GM03348 (cell line): ENCODE measurements around the gene SLC12A4.
"Not testable (repeated sequence)": the region's sequence is repeated elsewhere in the genome, so short reads cannot be mapped to it uniquely, and the experiment has no call there.

ENCODE experiments used
- DNase-seq: peaks from one replicate; pipeline ENCODE4 v3.0.0; 2012; ENCODE audit warnings: low spot score

Gene SLC12A4

DNA sequence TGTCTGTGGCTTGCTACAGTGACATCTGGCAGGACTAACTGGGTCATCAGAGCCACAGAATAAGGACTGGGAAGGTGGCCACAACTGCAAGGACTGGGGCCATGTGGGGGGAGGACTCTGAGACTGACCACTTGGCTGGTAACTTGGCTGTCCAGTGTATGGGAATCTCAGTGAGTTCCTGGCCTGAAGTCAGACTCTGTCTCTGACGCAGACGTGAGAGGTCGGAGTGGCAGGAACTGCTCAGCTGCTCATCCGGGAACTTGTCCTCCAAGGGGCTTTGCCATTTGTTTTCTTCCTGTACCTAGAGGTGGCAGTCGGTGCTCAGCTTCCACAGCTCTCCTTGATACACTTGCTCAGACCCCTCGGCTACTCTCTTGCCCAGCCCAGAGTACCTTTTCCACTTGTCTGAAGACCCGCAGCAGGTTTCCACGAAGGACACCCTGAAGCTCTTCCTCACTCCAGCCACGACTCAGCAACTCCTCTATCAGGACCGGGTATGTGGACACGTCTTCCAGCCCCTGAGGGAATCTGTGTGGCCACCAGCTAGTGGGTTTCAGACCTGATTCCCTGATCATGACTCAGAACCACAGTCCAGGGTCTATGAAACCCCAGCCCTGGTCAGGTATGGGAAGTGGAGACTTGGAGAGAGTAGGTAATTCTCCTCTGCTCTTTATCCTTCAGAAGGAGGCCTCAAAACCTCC is 19.2 kb upstream of the SLC12A4 start:
- no peak for DNase-seq

DNA sequence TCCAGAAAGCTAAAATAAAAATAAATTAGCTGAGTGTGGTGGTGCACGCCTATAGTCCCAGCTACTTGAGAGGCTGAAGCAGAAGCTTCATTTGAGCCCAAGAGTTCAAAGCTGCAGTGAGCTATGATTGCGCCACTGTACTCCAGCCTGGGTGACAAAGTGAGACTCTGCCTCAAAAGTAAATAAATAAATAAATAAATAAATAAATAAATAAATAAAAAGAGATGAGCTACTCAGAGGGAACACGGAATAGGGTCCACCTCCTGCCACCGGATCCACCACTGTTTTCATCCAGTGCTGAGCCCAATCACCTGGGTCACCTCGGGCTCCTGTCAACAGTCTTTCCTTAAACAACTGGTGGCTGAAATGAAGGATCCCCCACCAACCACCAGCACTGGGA is 18.5 kb upstream of the SLC12A4 start:
- DNase-seq, result no peak

DNA sequence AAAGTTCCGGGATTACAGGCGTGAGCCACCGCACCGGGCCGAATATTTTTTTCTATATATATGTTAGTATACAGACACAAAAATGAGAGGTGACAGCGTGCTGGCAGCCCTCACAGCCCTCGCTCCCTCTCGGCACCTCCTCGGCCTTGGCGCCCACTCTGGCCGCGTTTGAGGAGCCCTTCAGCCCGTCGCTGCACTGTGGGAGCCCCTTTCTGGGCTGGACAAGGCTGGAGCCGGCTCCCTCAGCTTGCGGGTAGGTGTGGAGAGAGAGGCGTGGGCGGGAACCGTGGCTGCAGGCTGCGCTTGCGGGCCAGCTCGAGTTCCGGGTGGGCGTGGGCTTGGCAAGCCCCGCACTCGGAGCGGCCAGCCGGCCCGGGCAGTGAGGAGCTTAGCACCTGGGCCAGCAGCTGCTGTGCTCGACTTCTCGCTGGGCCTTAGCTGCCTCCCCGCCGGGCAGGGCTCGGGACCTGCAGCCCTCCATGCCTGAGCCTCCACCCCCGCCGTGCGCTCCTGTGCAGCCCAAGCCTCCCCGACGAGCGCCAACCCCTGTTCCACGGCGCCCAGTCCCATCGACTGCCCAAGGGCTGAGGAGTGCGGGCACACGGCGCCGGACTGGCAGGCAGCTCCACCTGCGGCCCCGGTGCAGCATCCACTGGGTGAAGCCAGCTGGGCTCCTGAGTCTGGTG is 13.7 kb upstream of the SLC12A4 start:
- DNase-seq, result no peak

DNA sequence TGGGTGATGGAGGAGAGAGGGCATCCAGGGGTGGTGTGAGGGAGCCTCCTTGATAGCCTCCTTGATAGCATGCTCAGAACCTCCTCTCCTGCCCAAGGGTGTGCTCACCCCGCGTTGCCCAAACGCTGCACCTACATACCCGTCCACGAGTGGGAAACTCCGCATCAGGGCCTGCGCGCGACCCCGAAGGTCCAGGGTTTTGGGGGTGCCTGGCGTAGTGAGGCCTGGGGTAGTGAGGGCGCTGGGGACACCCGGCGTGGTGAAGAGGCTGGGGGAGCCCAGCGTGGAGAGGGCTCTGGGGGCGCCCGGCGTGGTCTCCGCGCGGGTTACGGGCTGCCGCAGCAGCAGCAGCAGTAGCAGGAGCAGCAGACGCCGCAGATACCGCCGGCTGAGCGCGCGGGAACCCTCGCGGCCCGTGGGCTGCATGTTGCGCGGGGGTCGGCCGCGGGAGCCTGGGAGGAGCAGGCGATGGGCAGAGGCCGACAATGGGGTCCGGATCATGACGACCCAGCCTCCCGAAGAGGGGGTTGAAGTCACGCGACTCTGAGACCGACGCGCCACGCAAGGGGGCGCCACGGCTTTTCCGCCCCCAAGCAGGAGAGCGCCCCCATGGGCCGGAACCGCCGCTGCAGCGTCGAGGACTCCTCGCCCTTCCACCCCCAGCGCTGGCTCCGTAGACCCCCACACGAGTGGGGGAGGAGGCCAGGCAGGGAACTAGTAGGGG is 11.7 kb upstream of the SLC12A4 start, which contains the start of gene DPEP3:
Gene DPEP3 (minus strand): TSS at position 545 of the 724 bp plus-strand sequence. CDS start 119 bp downstream, at position 426.
- no peak for DNase-seq

DNA sequence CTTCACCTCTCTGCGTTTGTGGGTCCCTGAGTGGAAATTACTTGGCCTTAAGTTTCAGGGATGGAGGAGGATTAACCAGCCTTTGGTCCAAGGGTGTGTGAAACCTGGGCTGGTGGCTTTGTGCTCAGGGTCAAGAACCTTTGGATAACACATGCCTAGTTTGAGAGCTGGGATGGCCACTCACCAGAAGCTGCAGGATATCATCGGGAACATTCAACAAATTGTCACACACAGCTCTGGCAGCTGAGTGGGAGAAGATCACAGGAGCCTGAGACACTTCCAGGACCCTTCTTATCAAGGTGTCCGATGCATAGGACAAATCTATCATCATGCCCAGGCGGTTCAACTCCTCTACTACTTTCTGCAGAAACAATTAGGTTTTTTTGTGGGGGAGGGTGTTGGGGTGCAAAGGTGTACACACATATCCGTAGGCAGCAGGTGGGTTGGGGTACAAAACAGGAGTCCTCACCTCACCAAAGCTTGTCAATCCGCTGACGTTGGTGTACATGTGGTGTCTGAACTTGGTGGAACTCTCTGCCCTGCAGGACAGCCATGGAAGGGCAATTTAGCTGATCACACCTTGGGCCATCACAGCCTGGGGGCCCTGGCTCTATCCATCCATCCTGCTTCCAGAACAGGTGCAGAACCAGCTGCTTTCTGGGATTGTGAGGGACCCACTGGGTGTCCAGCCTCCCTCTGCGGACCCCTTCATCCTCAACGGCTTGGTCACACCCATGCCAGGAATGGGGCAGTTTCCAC is 9.2 kb upstream of the SLC12A4 start:
- no peak for DNase-seq

DNA sequence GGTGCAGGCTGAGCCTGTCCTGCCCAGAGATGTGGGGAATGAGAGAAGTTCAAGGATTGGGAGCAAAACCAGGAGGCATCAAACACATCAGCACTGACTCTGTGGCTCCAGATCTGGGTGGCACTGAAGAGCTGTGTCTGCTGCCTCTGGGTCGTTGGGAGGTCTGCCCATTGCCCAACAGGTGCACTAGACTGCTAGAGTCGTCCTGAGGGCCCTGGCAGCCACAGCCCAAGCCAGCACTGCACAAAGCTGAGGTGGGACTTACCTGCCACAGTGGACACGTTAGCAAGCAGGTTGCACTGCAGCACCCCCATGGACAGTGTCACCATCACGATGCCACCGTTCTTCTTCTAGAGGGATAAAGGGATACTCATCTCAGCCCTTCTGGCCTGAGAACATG is 8.6 kb upstream of the SLC12A4 start:
- no peak for DNase-seq

DNA sequence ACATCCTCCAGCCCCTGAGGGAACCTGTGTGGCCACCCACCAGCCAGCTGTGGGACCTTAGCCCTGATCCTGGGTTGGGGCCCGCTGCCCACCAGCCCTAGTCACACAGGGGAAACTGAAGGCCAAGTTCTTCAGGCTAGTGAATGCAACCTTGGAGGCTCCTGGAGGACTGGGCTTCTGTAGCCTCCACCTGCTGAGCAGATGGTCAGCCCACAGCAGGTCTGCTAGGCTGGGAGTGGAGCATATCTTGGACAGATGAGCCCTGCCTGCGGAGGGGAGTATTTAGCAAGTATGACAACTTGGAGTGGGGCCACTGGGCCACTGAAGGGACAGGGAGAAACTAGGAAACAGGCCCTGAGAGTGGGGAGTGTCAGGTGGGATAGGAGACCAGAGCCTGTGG is 7.8 kb upstream of the SLC12A4 start:
- DNase-seq, result no peak

DNA sequence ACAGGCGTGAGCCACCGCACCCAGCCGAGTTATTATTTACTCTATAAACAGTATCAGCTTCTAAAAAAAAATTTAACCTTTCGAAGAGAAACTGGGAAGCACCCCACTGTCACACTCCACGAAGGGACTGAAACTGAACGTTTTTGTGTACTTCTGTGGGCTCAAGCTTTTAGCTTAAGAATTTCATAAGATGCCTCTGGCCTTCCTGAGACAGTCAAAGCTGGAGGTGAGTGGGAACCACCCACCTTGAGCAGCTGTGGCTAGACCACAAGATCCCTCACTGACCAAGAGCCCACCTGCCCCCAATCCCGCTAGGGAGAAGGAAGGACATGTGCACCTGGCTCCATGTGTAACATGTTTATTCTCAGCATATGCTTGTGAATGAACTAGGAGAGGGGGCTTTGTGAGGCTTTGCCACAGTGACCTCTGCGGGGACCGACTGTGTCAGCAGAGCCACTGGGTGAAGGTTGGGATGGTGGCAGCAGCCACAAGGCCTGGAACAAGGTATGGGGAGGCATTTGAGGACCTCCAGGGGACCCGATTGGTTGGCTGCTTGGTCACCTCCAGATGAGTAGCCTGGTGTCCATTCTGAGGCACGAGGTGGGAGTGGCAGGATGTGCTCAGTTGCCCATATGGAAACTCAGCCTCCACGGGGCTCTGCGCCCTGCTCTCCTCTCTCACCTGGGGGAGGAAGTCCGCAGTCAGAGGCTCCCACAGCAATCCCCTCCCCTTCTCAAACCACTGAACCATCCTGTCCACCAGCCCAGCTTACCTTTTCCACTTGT is 7.1 kb upstream of the SLC12A4 start:
- DNase-seq, result no peak

DNA sequence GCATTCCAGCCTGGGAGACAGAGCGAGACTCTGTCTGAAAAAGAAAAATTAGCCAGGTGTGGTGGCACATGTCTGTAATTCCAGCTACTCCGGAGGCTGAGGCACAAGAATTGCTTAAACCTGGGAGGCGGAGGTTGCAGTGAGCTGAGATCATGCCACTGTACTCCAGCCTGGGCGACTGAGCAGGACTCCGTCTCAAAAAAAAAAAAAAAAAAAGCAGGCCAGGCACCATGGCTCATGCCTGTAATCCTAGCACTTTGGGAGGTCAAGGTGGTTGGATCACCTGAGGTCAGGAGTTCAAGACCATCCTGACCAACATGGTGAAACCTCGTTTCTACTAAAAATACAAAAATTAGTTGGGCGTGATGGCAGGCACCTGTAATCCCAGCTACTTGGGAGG is 3.8 kb upstream of the SLC12A4 start:
- not testable (repeated sequence) for DNase-seq

DNA sequence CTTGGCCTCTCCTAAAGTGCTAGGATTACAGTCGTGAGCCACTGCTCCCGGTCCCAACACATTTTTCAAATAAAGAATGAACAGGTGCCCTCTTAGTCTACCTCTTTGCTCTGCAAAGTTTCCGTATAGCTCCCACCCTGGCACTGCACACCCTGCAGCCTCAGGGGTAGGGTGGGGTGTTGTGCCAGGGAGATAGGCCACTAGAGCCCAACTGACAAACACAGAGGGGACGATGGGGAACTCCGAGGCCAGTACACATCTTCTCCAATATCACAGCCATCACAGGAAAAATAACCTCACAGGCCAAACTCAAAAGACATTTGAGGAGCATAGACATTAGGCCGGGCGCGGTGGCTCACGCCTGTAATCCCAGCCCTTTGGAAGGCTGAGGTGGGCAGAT is 2.7 kb upstream of the SLC12A4 start:
- no peak for DNase-seq

DNA sequence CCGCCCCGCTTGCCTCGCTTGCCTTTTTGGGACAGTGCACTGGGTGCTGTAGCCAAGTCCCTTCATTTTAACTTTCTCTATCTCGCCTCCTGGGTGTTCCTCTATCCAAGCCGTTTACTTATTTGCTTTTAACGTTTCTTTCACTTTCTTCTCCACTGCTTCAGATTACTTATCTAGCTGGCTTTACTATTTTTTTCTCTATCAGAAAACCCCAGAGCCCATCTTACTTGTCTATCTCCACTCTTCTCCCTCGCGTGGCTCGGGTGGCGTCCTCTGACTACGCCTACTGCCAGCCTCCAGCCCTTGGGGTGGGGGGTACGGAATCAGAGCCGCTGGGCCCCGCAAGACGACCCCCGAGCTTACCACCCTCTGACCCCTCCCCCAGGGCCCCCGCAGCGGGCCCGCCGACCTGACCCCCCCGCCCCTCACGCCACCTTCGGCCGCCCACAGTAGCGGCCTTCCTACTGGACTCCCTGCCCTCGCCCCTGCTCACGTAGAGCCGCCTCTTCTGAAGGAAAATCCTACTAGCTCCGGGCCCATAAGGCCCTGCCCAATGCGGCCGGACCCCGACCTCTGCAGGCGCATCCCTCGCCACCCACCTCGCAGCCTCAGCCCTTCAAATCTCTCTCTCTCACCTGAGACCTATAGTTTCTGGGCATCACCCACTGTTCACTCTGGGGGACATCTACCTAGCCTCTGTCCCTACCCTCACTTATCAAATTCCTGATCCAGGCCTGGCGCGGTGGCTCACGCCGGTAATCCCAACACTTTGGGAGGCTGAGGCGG is 1.0 kb upstream of the SLC12A4 start:
- no peak for DNase-seq

DNA sequence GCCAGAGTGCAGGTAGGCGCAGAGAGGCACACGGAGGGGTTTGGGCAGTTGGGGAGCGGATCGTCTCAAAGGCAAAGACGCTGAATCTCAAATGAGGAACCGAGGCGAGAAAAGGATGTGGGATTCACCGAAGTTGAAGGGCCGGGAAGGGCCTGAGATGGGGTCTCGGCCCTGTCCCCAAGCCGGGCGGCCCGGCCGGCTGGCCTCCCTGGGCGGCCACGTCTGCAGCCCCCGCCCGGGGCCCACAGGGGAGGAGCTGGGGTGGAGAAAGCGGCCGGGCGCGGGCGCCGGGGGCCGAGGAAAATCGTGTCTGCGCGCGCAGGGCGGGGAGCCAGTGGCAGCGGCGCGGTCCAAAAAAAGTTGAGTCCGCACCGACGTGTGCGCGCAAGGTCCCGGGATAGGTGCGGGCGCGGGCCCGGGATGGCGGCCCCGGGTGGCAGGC is 458 bp downstream of the SLC12A4 start:
- DNase-seq, result peak; percentile 86

DNA sequence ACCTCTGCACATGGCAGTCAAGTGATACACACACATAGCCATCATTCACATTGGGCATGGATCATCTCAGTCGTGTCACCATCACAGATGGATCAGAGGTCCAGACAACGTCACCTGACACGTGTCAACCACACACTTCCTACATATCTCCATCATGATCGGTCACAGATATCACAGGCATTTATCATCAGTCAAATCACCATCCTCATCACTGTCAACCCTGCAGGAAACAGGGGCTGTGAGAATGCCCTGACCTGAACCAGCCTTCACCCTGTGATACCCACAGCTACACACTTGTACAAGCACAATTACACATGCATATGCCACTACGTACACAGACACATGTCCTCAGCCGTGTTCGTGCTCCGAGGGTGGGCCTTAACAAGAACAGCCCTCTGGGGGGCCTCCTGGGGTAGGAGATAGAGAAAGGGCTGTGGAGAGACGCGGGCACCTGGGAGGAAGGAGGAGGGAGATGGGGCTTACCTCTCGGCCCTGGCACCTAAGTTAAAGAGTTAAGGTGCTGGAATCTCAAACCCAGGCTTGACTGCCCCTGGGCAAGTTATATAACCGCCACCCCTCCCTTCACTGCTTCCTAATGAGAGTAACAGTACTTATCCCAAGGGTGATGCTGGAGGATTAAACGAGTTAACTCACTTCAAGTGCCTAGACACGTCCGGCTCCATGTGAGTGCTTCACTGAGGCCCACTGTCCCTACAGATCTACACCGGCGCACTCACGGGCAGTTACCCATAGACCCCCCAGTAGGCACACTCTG is 1.1 kb downstream of the SLC12A4 start:
- peak; percentile 31 for DNase-seq

DNA sequence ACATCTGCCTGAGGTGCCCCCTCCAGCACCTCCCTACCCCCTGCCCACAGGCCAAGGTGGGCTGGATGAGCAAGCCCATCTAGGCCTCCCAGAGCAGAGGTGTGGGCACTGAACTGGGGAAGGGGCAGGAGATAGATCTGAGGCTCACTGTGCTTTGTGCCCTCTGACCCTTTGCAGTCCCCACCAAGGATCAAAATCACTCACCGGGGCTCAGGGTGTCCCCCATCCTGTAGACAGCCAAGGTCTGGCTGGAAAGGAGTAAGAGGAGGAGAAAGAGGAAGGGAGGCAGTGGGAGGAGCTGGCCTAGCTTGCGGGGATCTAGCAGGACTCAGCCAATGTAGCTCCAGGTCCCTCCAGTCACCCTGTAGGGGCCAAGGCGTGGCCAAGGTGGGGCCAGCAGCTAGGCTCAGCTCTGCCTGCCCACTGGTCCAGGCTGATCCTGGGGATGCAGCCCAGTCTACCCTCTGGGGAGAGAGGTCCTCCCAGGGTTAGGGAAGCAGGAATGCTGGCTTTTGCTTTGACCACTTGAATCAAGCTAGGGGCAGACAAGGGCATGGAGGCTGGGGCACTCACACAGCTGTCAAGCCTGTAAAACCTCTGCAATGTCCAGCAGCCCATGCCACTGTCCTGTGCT is 1.8 kb downstream of the SLC12A4 start:
- peak; percentile 87 for DNase-seq

DNA sequence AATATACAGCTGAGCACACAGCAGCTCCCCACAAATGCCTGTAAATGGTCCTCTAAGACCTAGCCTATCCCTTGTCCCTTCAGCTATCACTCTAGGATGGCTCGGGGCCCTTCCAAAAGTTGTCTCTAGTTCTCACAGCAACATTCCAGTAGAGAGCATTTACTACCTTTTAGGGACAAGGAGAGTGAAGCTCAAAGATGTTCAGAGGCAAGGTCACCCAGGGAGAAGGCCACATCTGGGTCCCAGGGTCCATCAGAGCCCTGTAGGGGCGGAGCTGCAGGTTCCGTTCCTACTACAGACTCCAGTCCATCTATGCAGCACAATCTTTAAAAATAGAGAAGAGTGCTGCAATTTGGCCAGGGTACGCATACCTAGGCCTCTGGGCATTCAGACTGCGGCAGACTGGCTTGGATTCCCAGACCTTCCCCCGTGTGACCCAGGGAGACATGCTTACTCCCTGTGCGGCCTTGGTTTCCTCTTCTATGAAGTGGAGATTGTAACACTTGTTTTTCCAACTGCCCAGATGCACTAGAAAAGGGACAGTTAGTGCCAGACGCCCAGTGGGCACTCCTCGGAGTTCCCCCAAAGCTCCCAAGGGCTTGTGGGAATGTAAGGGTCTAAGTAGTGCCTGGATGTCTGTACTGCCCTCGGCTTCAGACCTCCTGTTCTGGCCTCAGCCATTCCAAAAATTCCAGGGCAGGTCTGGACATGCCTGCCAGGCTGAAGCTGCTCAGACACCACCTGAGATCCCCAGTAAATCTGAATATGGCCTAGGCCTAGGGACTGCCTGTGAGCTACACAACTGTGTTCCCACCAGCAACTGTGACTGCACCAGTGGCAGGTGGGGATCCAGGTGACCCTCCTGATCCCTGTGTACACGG is 2.5 kb downstream of the SLC12A4 start:
- DNase-seq, result peak; percentile 32

DNA sequence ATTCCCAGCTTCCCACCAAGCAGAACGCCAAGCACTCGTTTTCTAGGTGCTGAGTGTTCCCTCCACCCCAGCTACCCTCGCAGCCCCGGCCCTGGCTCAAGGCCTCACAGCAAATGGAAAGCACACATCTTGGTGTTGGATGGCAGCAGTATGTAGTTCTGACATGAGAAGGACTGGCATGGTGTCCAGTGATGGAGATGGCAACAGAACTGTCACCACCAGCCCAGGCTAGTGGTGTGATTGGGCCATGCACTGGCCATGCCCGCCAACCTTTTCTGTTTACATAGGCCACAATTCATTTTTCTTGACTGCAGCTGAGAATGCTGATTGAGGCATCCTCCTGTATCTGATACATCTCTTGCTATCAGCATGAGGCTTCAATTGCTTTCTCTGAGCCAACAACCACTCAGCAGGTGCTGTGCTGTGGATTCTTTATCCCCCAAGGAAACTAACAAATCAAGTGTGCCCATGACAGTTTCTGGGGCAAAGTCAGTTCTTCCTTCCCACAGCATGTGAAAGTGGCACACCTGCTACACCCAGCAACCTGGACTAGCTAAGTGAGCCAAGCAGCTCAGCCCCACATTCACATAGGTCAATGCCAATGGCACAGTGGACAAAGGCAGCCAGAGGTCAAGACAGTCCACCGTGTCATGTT is 3.8 kb downstream of the SLC12A4 start:
- DNase-seq, result no peak

DNA sequence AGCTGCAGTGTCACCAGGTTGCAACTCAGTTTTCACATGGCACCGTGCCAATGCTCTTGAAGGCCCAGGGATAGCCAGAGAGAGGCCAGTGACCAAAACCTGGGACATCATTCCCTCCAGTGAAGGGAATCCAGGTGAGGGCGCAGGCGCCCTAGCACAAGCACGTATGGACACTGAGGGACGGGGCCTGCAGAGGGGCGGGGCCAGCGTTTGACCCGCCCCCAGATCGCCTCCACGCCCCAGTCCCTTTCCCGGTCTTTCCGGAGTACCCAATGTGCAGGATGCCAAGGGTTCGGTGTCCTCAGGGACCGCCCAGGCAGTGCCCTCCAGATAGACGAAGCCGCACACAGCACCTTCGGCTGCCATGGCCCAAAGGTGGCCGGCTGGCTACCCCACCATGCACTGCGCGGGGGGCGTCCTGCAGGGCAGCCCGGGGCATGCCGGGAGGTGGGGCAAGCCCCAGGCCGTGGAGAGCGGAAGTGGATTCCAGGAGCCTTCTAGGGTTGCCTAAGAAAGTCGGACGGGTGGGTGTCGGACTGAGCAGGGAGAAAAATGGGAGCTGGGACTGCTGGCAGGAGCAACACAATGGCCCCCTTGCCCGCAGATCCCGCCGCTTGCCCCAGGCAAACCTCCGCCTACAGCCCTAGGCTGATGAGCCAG is 4.6 kb downstream of the SLC12A4 start:
- no peak for DNase-seq
